ENCODE measurements around the gene PLEKHG4.

DNA sequence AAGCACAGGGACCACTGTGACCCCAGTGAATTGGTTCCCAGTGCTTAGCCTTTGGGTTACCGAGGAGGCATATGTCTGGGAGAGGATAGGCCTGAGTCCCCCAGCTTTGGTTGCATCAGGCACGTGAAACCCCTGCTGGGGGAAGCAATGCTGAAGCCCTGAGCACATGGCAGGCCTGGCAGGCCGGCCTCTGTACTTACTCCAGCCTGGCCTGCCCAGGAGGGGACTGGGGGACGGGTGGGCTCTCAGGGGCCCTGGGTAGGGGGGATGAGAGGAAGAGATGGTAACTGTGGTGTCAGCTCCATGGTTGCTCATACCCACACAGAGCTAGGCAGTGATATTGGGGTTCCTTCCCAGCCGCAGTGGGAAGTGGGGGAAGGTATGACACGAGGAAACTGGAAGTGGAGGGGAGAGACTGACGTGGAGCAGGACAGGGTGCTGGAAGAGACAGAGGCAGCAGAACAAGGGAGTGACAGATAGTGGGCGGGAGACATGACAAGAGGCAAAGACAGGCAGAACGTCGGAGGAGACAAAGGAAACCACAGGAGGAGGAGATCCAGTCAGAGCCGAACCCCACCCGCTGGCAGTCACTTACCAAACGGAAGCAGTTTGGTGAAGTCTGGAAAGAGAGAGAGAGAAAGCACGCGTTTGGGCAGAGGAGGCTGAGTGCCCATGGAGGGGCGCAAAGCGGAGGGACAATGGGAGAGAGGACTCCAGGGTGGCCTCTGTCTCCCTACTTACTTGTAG is 43.3 kb upstream of the PLEKHG4 start:
- TF ChIP-seq, protein P1, sequence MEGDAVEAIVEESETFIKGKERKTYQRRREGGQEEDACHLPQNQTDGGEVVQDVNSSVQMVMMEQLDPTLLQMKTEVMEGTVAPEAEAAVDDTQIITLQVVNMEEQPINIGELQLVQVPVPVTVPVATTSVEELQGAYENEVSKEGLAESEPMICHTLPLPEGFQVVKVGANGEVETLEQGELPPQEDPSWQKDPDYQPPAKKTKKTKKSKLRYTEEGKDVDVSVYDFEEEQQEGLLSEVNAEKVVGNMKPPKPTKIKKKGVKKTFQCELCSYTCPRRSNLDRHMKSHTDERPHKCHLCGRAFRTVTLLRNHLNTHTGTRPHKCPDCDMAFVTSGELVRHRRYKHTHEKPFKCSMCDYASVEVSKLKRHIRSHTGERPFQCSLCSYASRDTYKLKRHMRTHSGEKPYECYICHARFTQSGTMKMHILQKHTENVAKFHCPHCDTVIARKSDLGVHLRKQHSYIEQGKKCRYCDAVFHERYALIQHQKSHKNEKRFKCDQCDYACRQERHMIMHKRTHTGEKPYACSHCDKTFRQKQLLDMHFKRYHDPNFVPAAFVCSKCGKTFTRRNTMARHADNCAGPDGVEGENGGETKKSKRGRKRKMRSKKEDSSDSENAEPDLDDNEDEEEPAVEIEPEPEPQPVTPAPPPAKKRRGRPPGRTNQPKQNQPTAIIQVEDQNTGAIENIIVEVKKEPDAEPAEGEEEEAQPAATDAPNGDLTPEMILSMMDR (IDR thresholded peaks at IDR 0.05) = no peak
- no peak for TF ChIP-seq POLR2A (IDR thresholded peaks at IDR 0.05)
